Motor neuron (in vitro differentiated cells): ENCODE measurements around the gene IRF8. TPM values are rescaled to one million over a fixed set of nuclear protein-coding genes. Genes with fewer than 3 reads are reported as not detected.

ENCODE experiments used
- ATAC-seq, 8 experiments: fragments of 200-7000 bp; cut with Tn5 transposase; replicated peaks in 6 of 8; 2 replicates each; pipeline ENCODE4 v1.8.0; 2021; ENCODE audit warnings: mild to moderate bottlenecking in 8 of 8, moderate library complexity in 8 of 8
- H3K27ac ChIP-seq, 2 donors: fragments of 250-450 bp; sonication (Bioruptor Pico); 2 replicates each; pipeline ENCODE4 v1.9.0; 2021; ENCODE audit warnings: antibody characterized with exemption in 2 of 2, mild to moderate bottlenecking in 2 of 2, moderate library complexity in 1 of 2
- H3K4me1 ChIP-seq, 2 donors: fragments of 250-450 bp; sonication (Bioruptor Pico); replicated peaks in 1 of 2; 2 replicates each; pipeline ENCODE4 v1.6.1; 2021; ENCODE audit warnings: antibody characterized with exemption in 2 of 2, mild to moderate bottlenecking in 2 of 2, moderate library complexity in 1 of 2
- H3K4me3 ChIP-seq, 5 donors: fragments of 250-450 bp; sonication (Bioruptor Pico); 2 replicates each; pipeline ENCODE4 v1.9.0; 2021; ENCODE audit warnings: antibody characterized with exemption in 5 of 5, mild to moderate bottlenecking in 5 of 5, moderate library complexity in 4 of 5
- WGBS, 10 experiments: fragments of 450-650 bp; shearing (Covaris generic); methylation state at CpG; one replicate each; pipeline ENCODE4 v1.0.0; 2022; 5-methylcytosine and 5-hydroxymethylcytosine counted together
- in situ Hi-C, 9 experiments: fragments of 400-800 bp; cut with MboI; loops; one replicate each; pipeline ENCODE4 v1.15.0; 2021; ENCODE audit warnings: low sequenced_read_pairs in 9 of 9, low pct_unique_long_range_greater_than_20kb in 2 of 9; ENCODE audit not compliant: unreplicated experiment in 9 of 9
- total RNA-seq, 8 experiments: library from RNA; unstranded; fragments of 300-600 nt; gene quantifications; 2 replicates each; pipeline versions ENCODE4 v1.2.3 to v1.2.4, GENCODE V29; 2022

IRF8 gene
- total RNA-seq, 8 experiments from 2014 or later = 0.22 to 6.2 (median 0.81) TPM; not detected in 2

DNA sequence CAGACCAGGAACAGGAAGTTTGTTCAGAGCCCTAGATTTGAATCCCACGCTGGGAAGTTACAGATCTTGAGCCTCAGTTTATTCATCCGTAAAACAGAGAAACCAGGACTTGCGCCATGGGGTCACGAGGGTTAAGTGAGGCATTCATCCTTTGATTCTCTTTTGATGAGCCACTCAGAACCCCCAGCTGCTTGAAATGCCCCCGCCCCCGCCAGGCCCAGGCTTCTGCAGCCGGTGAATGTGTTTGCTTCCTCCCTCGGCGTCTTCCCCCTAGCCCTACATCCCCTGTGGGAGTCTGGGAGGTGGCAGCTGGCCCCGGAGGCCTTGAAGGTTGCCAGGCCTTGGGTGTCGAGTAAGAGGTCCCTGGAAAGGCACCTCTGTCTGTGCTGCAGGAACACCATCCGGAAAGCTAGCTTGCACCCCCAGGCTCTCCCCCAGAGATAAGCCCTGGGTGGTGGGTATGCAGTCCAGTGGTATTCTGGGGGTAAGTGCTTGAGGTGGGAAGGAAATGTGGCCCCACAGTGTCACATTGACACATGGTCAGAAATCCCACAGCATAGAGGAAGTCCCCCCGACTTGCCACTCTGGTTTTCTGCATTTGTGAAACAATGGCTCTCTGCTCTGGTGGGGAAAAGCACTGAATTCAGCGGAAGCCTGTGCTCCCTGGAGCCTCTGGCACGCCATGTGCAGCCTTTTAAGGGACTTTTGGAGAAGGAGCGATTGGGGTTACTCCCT, 14.9 kb downstream of the IRF8 start:
- no peak for ATAC-seq
- in situ Hi-C loops = no loop called here
- Histone ChIP-seq H3K4me3 (no peak overlapping the region), H3K27ac (no peak overlapping the region), H3K4me1 (peaks cover 15 to 25% of the 10 kb centered on the region in 2 donors)
- WGBS, 10 experiments = 17 to 80% (median 44%) methylated on average over 1 to 6 of the region's 16 CpGs; no CpG with 5 or more reads in 4 of the 10 experiments

DNA sequence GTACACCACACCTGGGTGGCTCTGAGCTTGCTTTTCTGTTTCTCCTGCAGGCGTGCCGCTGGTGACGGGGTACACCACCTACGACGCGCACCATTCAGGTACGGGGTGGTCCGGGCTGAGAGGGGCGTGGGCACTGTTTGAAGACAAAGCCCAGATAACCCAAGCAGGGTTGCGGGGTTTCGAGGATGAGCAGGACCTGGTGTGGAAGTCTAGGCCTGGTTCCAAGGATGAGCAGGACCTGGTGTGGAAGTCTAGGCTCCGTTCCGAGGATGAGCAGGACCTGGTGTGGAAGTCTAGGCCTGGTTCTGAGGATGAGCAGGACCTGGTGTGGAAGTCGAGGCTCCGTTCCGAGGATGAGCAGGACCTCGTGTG, 15.4 kb downstream of the IRF8 start:
- WGBS, 10 experiments = 0 to 100% (median 95%) methylated on average over 1 to 10 of the region's 17 CpGs; no CpG with 5 or more reads in 2 of the 10 experiments
- Histone ChIP-seq H3K27ac (no peak overlapping the region), H3K4me1 (peaks cover 15 to 25% of the 10 kb centered on the region in 2 donors)

DNA sequence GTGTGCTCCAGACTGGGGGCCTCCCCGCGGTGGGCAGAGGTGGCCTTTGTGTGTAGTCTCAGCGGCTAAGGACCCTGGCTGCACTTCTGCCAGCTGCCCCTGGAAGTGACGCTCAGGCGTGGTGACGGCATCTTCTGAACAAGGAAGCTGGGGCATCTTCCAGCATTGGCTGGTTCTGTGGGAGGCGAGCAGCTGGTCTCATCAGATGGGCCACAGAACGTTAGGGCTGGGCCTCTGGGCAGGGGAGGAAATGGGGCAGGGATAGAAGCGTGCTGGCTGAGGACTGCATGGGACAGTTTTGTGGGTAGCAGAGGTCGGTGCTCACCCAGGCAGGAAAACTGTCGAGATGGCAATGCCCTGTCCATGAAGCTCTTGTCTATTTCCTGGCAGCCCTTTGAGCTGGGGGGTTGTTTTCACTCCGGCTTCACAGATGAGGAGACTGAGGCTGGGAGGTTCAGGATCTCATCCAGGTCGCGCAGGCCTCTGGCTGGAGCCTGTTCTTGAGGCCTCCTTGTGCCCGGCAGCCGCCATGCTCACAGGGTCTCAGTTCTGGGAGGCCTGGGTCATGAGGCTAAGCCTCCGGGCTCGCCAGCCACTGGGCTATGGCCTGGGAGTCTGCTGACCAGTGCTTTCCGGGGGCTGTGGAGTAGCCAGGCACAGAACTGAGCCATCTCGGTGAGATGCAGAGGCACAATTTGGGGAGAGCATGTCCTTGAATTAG, 16.3 kb downstream of the IRF8 start:
- Histone ChIP-seq H3K27ac (no peak overlapping the region), H3K4me1 (peaks cover 15 to 25% of the 10 kb centered on the region in 2 donors), H3K4me3 (no peak overlapping the region)
- in situ Hi-C loops = no loop called here
- WGBS, 10 experiments = 80 to 100% (median 100%) methylated on average over 1 to 4 of the region's 20 CpGs; no CpG with 5 or more reads in 5 of the 10 experiments
- no peak for ATAC-seq

More for the DNA sequence above, 15.4 kb downstream of the IRF8 start:
- ATAC-seq = no peak
- H3K4me3 ChIP-seq = no peak overlapping the region
- in situ Hi-C loops = no loop called here

DNA sequence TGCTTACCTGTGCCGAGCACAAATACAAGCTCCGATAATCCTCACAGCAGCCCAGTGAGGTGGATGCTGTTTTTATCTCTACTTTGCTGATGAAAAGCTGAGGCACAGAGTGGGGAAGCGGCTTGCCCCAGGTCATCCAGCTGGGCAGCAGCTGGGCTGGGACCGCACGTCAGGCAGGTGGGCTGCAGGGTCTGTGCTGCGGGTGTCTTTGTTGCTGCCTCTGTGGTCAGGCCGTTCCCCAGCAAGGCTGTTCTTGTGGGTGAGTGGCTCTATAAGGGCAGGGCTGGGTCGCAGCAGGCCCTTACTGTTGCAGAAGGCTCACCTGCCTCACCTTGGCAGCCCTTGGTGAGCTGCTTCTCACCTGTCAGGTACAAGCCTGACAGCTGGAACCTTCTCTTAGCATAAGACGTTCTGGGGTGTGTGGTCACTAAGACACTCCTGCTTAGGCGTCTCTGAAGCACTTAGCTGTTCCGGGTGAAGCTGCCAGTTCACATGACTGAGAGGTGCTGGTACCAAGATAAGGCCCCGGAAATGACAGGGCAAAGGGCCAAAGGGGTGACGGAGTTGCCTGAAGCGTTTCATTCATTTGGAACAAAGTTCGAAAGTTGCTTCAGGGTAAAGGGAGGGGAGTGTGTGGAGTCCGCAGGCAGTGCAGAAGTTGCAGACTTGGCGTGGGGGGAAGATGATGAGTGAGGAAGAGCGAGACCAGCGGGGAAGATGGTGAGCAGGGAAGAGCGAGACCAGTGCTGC, 17.4 kb downstream of the IRF8 start:
- in situ Hi-C loops = no loop called here
- Histone ChIP-seq H3K4me1 (peaks cover 14 to 23% of the 10 kb centered on the region in 2 donors), H3K4me3 (no peak overlapping the region), H3K27ac (no peak overlapping the region)
- 34 to 100% (median 84%) methylated on average over 1 to 7 of the region's 20 CpGs; no CpG with 5 or more reads in 1 of the 10 experiments for WGBS, 10 experiments
- ATAC-seq = no peak

DNA sequence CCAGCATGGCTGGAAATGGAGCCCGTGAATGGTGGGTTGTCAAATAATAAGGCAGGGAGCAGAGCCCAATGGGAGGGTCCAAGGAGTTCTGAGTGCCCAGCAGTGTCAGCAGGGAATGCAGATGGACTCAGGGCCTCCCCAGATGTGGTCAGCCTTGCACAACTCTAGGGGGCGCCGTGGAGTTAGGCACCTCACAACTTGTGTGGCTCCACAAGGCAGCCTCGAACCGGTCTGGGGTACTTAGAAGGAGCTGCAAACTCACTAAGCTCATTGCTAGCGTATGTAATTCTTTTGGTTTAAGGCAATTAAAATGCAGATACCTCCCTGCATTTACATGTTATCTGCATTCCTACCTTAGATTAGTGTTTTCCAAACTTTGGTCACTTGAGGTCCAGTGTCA, 18.1 kb downstream of the IRF8 start:
- Histone ChIP-seq H3K4me3 (no peak overlapping the region), H3K4me1 (peaks cover 8 to 17% of the 10 kb centered on the region in 2 donors), H3K27ac (no peak overlapping the region)
- WGBS, 10 experiments = 41 to 100% (median 92%) methylated on average over 1 to 4 of the region's 6 CpGs; no CpG with 5 or more reads in 1 of the 10 experiments
- in situ Hi-C loops = no loop called here
- ATAC-seq = no peak

DNA sequence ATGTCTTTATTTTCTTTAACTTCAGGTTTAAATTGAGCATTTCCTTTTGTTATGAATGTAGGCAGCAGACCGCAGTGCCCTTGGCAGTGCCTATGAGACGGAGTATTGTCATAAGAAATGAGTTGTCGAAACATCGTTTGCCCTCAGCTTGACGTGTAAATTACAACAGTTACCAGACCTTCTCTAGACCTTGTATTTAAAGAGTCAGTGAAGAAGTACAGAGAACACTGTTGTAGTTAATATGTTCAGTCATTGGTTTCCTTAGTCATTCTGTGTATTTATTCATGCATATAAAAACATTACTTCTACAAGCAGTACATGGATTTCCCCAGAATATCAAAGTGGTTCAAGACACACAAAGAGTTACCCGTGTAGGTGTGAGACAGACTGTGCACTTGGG, 19.0 kb downstream of the IRF8 start:
- no peak overlapping the region for H3K4me3 ChIP-seq
- 52 to 87% (median 76%) methylated on average over 2 to 6 of the region's 6 CpGs; no CpG with 5 or more reads in 2 of the 10 experiments for WGBS, 10 experiments
- in situ Hi-C loops = no loop called here
- ATAC-seq = no peak
- H3K27ac ChIP-seq = no peak overlapping the region
- peaks cover 7 to 9% of the 10 kb centered on the region in 2 donors for H3K4me1 ChIP-seq

DNA sequence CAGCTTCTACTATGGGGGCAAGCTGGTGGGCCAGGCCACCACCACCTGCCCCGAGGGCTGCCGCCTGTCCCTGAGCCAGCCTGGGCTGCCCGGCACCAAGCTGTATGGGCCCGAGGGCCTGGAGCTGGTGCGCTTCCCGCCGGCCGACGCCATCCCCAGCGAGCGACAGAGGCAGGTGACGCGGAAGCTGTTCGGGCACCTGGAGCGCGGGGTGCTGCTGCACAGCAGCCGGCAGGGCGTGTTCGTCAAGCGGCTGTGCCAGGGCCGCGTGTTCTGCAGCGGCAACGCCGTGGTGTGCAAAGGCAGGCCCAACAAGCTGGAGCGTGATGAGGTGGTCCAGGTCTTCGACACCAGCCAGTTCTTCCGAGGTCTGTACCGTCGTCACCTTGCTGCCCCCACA, 19.5 kb downstream of the IRF8 start:
- no peak overlapping the region for H3K27ac ChIP-seq
- H3K4me3 ChIP-seq = no peak overlapping the region
- 53 to 96% (median 83%) methylated on average over 2 to 9 of the region's 30 CpGs; no CpG with 5 or more reads in 6 of the 10 experiments for WGBS, 10 experiments
- H3K4me1 ChIP-seq = peaks cover 7% of the 10 kb centered on the region in 2 donors
- in situ Hi-C loops = no loop called here
- ATAC-seq = no peak

DNA sequence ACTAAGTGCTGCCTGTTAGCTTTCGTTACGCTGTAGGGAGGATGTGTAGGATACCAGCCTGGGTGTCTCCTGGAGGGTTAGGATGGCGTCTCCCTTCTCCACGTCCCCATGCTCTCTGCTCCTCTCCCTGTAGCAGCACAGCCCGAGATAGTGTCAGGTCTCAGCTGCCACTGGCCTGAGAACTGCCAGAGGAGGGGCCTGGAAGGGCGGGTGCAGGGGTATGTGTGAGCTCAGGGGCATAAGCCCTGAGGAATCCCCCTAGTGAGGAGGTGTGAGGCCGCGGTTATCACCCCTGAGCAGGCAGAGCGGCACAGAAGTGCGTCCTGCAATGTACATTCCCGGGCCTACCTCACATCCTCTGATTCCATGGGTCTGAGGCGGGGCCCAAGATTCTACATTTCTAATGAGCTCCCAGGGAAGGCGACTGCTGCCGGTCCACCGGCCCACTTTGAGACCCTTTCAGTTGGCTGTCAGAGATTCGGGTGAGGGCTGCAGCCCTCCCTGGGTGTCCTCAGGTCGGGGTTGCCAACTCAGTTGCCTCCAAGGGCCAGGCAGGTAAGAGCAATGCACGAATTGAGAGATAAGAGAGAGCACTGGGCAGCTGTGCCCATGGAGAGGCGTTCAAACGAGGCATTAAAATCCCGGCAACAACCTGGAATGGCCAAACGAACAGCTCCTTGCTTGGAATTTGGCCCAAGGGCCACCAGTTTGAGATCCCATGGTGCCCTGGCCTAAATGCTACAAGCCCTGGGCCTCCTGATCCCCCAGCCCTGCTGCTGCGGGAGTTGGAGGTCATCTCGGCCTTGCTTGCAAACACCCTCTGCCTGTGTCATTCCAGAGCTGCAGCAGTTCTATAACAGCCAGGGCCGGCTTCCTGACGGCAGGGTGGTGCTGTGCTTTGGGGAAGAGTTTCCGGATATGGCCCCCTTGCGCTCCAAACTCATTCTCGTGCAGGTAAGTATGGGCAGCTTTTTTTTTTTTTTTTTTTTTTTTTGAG, 20.6 kb downstream of the IRF8 start:
- H3K4me1 ChIP-seq = peaks cover 4 to 7% of the 10 kb centered on the region in 2 donors
- ATAC-seq = no peak
- H3K4me3 ChIP-seq = no peak overlapping the region
- in situ Hi-C loops = no loop called here
- WGBS, 10 experiments = 17 to 86% (median 70%) methylated on average over 1 to 19 of the region's 29 CpGs; no CpG with 5 or more reads in 2 of the 10 experiments
- H3K27ac ChIP-seq = no peak overlapping the region

DNA sequence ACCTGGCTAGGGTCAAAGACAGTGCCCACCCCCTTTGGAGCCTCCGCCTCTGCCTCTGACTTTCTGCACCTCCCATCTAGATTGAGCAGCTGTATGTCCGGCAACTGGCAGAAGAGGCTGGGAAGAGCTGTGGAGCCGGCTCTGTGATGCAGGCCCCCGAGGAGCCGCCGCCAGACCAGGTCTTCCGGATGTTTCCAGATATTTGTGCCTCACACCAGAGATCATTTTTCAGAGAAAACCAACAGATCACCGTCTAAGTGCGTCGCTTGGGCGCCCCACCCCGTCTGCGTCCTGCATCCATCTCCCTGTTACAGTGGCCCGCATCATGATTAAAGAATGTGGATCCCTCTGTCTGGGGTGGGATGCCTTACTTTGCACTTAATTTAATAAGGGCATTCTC, 22.1 kb downstream of the IRF8 start:
- 47 to 100% (median 91%) methylated on average over 1 to 12 of the region's 14 CpGs; no CpG with 5 or more reads in 4 of the 10 experiments for WGBS, 10 experiments
- in situ Hi-C loops = no loop called here
- no peak for ATAC-seq

DNA sequence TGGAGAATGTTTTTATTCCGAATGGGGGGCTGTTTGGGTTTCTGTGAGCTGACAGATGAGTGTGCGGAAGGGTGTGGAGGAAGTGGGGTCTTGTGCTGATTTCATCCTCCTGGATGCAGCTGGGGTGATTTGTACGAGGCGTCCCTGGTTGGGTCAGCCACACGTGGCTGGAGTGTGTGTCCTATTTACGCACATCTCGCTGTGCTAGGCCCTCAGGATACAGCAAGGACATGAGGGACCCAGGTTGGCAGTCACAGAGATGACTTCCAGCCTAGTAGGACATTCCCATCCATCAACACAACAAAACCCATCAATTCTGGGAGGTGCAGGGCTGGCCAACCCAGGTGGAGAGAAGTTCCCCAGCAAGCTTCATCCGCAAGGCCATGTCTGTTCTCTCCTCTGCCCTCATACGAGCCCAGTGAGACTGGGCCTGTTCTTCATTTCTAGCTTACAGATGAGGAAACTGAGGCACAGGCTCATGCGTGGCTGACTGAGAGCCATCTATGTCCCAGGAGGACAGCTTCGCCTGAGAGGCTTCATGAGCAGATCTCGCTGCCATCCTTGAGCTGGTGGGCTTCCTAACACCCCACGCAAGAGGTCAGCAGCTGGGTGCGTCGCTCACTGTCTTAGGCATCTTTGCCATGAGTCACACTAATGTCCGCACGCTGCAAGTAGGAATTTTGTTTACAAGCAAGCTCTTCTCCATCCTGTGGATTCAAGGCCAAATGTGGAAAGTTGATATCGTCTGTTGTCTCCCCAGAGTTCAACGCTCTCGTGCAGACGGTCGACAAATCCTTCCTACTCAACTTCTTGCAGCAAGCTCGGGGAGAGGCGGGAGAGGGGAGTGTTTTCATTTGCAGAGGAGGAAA, 24.4 kb downstream of the IRF8 start:
- ATAC-seq = no peak
- in situ Hi-C loops = no loop called here
- 0 to 100% (median 80%) methylated on average over 1 to 21 of the region's 24 CpGs; no CpG with 5 or more reads in 1 of the 10 experiments for WGBS, 10 experiments
- Histone ChIP-seq H3K4me1 (peaks cover 7 to 8% of the 10 kb centered on the region in 2 donors), H3K4me3 (no peak overlapping the region), H3K27ac (no peak overlapping the region)

More for the DNA sequence above, 22.1 kb downstream of the IRF8 start:
- H3K4me3 ChIP-seq = no peak overlapping the region
- peaks cover 7 to 8% of the 10 kb centered on the region in 2 donors for H3K4me1 ChIP-seq
- H3K27ac ChIP-seq = no peak overlapping the region

DNA sequence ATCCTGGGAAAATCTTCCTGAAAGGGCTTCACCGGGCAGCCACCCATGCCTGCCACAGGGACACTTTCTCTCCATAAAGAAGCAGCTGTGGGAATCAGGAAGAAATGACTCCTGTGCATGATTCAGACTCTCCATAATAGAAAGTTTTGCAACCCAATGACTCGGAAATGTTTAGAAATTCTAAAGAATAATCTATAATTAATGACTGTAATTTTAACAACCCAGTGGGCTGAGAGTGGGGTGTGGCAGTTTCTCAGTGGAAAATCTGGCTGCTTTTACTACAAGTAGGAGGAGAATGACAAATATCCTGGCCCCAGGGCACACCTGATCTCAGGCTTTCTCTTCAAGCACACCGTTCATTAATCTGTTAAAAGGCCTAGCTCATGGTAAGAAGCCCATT, 25.7 kb downstream of the IRF8 start:
- WGBS, 10 experiments = 4 to 67% (median 33%) methylated on average over 1 to 3 of the region's 3 CpGs; no CpG with 5 or more reads in 3 of the 10 experiments
- Histone ChIP-seq H3K27ac (no peak overlapping the region), H3K4me3 (no peak overlapping the region), H3K4me1 (peaks cover 7 to 8% of the 10 kb centered on the region in 2 donors)
- in situ Hi-C loops = no loop called here
- ATAC-seq = peak in 3 of 8 experiments; percentile 22 to 53 (median 42)
